ENCODE measurements around the gene FAIM2. TPM values are rescaled to one million over a fixed set of nuclear protein-coding genes. Genes with fewer than 3 reads are reported as not detected.

Gene FAIM2
- total RNA-seq, 1 donor from 2014 or later, result not detected

DNA sequence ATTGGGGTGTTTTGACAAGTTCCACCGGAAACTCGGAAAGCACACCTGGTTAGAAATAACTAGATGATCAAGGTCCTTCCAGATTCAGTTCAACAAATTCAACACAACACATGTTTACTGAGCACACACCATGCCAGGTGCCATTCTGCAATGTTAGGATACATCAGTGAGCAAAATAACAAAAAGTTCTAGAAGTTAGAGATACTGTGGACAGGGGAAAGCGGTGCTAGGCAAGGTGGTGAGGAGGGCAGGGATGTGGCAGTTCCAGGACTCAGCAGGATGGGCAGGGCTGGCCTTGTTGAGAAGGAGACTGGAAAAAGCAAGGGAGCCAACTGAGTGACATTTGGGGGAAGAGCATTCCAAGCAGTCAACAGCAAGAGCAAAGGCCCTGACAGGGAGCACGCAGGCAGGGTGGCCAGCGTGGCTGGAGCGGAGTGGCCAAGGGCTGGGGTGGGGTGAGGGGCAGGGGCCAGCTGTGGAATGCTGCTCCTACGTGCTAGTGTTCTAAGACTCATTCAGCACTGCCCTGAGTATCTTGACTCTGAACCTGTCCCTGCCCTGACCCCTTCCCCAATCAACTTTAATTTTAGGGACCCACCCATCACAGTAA, 19.4 kb upstream of the FAIM2 start:
- no peak for DNase-seq (ENCODE audit: low read depth)
- Histone ChIP-seq H3K4me3 (ENCODE audit: low read depth, low read length) (no peak overlapping the region), H3K36me3 (ENCODE audit: control insufficient read depth, insufficient read depth, low read length) (no peaks in the 10 kb centered on the region), H3K27me3 (ENCODE audit: control insufficient read depth, insufficient read depth, low read length) (peaks cover 2% of the 10 kb centered on the region)
- TF ChIP-seq, protein P1, sequence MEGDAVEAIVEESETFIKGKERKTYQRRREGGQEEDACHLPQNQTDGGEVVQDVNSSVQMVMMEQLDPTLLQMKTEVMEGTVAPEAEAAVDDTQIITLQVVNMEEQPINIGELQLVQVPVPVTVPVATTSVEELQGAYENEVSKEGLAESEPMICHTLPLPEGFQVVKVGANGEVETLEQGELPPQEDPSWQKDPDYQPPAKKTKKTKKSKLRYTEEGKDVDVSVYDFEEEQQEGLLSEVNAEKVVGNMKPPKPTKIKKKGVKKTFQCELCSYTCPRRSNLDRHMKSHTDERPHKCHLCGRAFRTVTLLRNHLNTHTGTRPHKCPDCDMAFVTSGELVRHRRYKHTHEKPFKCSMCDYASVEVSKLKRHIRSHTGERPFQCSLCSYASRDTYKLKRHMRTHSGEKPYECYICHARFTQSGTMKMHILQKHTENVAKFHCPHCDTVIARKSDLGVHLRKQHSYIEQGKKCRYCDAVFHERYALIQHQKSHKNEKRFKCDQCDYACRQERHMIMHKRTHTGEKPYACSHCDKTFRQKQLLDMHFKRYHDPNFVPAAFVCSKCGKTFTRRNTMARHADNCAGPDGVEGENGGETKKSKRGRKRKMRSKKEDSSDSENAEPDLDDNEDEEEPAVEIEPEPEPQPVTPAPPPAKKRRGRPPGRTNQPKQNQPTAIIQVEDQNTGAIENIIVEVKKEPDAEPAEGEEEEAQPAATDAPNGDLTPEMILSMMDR (IDR thresholded peaks at IDR 0.05; ENCODE audit: insufficient read depth, low read length, poor library complexity, severe bottlenecking), result no peak

DNA sequence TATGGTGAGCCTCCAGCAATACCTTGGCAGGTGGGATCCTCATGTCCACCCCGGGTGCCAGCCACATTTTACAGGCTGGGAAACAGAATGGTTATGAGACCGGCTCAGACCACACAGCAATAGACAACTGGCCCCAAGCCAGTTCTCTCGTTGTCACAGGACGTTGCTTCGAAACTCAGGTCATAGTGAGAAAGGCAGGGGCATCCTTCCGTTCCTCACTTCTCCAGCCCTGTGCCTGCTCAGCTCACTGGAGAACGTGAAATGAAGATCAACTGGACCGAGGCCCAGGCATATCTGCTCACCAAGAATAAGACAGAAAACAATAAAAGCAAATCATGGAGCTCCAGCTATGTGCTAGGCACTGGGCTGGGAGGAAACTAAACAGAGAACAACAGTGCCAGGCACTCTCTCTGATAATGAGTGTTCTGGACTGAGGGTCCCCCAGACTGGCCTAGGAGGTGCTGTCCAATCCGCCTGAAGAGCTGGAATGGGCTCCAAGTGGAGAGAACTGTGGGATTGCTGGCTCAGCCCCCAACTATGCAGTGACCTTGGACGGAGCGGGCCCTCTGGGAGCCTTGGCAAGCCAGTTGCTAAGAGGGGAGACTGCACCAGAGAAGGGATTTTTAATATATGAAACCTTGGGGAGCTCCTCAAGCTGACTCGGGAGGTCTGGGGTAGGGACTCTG, 18.8 kb upstream of the FAIM2 start:
- no peak overlapping the region for H3K4me3 ChIP-seq (ENCODE audit: low read depth, low read length)
- no peak for DNase-seq (ENCODE audit: low read depth)
- TF ChIP-seq, protein P1 (IDR thresholded peaks at IDR 0.05; ENCODE audit: insufficient read depth, low read length, poor library complexity, severe bottlenecking), result no peak

DNA sequence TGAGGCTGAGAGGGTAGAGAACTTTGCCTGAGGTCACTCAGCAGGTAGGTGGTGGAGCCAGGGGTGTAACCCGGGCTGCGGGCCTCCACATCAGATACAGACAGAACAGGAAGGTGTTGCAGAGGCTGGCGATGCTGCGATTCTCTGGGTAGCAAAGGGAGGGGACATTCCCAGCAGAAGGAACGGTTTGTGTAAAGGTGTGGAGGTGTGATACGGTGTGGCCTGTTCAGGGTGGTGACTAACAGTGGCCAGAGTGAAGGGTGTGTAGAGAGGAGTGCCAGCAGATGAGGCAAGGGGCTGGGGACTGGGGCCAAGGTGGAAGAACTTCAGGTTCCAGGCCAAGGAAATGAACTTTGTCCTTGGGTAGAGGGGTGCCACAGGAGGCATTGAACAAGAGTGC, 18.2 kb upstream of the FAIM2 start:
- TF ChIP-seq, protein P1 (IDR thresholded peaks at IDR 0.05; ENCODE audit: insufficient read depth, low read length, poor library complexity, severe bottlenecking), result no peak
- Histone ChIP-seq H3K36me3 (ENCODE audit: control insufficient read depth, insufficient read depth, low read length) (no peaks in the 10 kb centered on the region), H3K27me3 (ENCODE audit: control insufficient read depth, insufficient read depth, low read length) (peaks cover 5% of the 10 kb centered on the region), H3K4me3 (ENCODE audit: low read depth, low read length) (no peak overlapping the region)
- DNase-seq (ENCODE audit: low read depth), result no peak

More for the DNA sequence above, 18.8 kb upstream of the FAIM2 start:
- H3K27me3 ChIP-seq (ENCODE audit: control insufficient read depth, insufficient read depth, low read length), result peaks cover 5% of the 10 kb centered on the region
- H3K36me3 ChIP-seq (ENCODE audit: control insufficient read depth, insufficient read depth, low read length), result no peaks in the 10 kb centered on the region

DNA sequence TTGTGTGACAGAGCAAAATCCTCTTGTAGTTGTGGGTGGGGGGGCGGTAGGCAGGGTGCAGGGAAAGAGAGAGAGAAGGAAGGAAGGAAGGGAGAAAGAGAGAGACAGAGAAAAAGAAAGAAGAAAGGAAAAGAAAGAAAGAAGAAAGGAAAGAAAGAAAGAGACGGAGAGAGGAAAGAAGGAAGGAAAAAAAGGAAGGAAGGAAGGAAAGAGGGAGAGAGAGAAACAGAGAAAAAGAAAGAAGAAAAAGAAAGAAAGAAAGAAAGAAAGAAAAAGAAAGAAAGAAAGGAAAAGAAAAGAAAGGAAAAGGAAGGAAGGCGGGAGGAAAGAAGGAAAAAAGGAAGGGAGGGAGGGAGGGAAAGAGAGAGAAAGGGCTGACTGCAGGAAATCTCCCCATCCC, 17.6 kb upstream of the FAIM2 start:
- Histone ChIP-seq H3K27me3 (ENCODE audit: control insufficient read depth, insufficient read depth, low read length) (peaks cover 5% of the 10 kb centered on the region), H3K4me3 (ENCODE audit: low read depth, low read length) (no peak overlapping the region), H3K36me3 (ENCODE audit: control insufficient read depth, insufficient read depth, low read length) (no peaks in the 10 kb centered on the region)
- no peak for DNase-seq (ENCODE audit: low read depth)
- TF ChIP-seq, protein P1 (IDR thresholded peaks at IDR 0.05; ENCODE audit: insufficient read depth, low read length, poor library complexity, severe bottlenecking), result no peak

DNA sequence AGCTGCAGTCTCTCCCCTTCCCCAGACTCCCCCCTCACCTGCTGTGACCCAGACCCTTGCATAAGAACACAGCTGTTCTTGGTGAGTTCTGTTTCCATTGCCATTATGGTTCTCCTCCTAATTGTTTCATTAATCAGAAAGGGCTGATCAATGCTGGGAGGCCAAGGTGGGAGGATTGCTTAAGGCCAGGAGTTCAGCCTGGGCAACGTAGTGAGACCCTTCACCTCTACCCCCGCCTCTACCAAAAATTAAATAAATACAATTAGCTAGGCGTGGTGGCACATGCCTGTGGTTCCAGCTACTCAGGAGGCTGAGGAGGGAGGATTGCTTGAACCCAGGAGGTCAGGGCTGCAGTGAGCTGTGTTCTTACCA, 17.2 kb upstream of the FAIM2 start:
- Histone ChIP-seq H3K27me3 (ENCODE audit: control insufficient read depth, insufficient read depth, low read length) (peaks cover 5% of the 10 kb centered on the region), H3K36me3 (ENCODE audit: control insufficient read depth, insufficient read depth, low read length) (no peaks in the 10 kb centered on the region), H3K4me3 (ENCODE audit: low read depth, low read length) (no peak overlapping the region)
- no peak for DNase-seq (ENCODE audit: low read depth)
- TF ChIP-seq, protein P1 (IDR thresholded peaks at IDR 0.05; ENCODE audit: insufficient read depth, low read length, poor library complexity, severe bottlenecking), result no peak

Measured in kidney epithelial cell (primary cell).